Measurements from ENCODE around the gene TPP2.

The TPP2 gene

DNA sequence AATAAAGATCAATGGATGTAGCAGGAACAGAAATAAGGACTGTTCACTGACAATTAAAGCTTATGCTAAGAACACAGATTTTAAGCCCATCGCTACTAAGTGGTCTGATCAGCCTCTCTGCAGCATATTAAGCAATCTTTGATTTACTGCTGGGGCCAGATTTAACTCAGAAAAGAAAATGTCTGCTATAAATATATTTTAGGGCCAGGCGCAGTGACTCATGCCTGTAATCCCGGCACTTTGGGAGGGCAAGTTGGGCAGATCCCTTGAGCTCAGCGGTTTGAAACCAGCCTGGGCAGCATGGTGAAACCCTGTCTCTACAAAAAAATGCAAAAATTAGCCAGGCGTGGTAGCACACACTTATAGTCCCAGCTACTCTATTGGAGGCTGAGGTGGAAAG is 55.1 kb downstream of the TPP2 start:
- no peak for DNase-seq (ENCODE audit: low read depth in 4 of 4, low spot score in 1 of 4)

DNA sequence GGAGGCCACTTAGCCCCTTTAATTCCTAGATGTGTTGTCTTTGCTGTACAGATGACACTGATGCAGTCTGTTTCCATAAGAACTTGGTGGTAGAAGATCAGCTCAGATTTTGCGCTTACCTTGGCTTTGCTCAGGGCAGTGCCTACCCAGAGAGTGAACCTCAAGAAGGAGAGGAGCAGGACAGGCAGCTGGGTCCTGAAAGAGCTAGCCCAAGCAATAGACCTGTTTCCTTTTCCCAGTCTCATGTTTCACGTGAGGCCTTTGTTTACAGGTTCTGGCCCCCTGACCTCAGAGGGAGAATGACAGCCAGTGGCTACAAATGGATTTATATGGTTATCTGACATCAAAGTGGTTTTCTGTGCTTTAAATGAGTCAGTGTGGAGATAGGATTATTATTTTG is 58.0 kb downstream of the TPP2 start:
- DNase-seq (ENCODE audit: low read depth in 4 of 4, low spot score in 1 of 4) = no peak

DNA sequence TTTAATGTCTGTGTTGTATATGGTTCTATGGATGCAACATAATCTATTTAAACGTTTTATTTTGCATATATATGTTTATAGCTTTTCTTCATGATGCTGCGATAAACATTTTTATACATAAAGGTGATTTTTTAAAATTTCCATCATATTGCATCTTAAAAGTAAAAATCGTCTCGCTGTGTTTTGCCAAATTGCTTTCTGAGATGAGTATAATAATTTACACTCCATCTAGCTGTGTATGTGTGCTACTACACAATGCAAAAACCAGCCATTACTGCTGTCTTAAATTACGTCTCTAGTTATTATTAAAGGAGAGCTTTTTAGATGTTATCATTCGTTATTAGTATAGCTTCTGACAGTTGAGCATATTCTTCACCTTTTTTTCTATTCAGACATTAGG is 60.8 kb downstream of the TPP2 start:
- DNase-seq (ENCODE audit: low read depth in 4 of 4, low spot score in 1 of 4) = no peak

DNA sequence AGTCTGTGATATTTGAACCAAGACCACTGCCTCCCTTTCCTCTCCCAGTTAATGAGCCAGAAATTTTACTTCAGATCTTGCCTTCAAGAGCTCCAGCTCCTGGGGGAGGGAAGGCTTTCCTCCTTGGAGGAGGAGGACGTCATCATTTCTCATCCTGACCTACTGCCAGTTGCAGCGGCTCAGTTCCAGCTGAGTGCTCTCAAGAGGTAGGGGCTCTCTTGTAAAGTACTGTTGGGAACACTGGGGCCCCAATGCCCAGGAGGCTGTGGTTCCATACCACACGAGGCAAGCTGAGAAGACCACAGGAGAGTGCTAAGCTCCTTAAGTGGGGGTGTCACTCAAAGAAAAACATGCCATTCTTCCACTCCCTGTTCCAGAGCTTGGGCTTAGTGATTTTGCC is 61.9 kb downstream of the TPP2 start:
- DNase-seq (ENCODE audit: low read depth in 4 of 4, low spot score in 1 of 4) = no peak

DNA sequence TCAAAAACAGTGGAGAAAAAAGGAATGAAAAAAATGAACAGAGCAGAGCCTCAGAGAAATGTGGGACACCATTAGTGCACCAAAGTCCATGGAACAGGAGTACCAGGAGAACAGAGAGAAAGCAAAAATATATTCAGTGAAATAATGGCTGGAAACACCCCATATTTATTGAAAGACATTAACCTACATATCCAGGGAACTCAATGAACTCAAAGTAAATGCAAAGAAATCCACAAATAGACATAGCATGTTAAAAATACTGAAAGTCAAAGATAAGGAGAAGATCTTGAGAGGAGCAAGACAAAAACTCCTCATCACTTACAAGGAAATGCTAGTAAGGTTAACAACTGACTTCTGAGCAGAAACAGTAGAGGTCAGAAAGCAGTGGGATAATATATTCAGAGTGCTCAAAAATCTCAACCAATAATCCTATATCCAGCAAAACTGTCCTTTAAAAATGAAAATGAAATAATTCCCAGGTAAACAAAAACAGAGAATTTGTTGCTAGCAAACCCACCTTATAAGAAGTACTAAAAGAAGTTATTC is 62.5 kb downstream of the TPP2 start:
- no peak for DNase-seq (ENCODE audit: low read depth in 4 of 4, low spot score in 1 of 4)

DNA sequence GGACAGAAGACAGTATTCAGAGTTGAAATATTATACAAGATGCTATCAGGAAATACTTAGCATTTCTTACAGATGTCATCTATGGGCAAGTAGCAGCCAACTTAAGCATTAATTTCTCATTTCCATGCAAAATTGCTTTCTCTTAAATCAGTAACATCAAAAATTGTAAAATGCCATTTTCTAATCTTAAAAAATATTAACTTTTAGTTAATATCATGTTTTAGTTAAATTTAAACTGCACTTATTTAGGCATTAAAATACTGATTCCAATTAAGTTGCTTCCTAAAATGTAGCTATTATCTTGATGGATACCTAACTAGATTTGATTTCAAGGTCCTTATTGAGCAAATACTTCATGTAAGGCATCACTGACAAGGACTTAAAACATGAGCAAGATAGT is 70.2 kb downstream of the TPP2 start:
- DNase-seq (ENCODE audit: low read depth in 4 of 4, low spot score in 1 of 4) = no peak

DNA sequence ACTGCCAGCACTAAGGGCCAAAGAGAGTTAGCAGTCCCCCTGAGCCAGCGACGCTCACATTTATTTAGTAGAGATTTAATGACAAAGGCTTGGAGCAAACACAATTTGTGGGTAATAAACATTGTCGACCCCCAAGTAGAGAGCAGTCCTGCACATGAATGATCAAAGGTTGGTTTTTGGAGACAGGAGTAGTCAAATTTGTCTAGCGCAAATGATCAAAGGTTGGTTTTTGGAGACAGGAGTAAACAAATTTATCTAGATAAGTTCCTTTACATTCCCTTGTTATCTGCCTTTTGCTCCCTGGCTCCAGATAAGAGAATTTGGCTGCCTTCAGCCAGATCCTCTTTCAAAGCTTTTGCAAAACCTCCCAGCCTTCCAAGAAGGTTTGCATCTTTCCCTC is 71.1 kb downstream of the TPP2 start:
- no peak for DNase-seq (ENCODE audit: low read depth in 4 of 4, low spot score in 1 of 4)

DNA sequence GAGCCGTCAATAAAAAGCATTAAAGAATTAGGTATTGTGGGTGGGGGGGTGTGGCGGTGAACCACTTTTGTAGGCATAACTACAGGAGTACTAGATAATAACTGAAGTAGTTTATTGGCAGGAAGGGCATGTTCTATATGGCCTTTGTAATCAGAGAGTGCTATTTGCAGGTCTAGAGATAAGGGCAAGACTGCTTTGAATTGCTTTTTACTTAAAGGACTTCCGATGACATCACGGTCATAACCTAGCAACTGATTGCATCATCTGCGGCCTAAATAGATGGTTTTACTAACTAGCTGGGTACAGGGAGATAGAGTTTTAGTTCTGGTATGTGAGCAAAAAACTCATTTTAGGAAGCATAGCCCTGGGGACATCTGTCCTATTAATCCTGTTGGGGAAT is 73.3 kb downstream of the TPP2 start:
- no peak for DNase-seq (ENCODE audit: low read depth in 4 of 4, low spot score in 1 of 4)

DNA sequence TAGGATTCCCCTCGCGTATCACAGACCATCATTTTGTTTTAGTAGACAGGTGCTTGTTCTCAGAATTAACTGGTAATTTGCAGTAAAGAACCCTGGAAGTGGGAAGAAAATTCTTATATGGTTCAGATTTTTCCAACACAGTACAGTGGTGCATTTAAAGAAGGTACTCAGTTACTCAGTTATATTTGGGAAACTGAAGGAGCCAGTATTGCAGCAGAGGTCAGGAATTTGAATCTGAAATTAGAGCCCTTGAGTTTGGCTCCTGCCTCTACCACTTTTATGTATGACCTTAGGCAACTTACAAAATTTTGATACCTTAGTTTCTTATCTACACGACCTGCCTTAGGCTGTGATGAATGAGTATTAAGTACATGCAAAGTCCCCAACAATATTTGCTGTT is 78.3 kb downstream of the TPP2 start:
- DNase-seq (ENCODE audit: low read depth in 4 of 4, low spot score in 1 of 4) = no peak

DNA sequence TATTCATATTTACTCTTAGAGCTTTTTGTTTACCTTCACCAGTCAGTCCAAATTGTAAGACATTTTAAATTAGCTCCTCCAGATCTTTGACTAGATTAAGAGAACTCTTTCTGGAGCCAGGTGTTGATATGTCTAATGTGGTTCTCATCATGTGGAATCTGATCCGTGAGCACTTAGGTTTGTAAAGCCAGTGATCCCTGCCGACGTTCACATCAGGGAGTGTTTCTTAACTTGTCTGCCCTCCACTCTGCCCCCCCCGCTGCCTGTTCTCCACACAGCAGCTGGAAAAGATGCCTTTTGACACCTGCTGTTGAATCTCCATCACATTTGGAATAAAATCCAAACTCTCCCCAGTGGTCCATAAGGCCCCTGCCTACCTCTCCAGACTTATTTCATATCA is 80.3 kb downstream of the TPP2 start:
- DNase-seq (ENCODE audit: low read depth in 4 of 4, low spot score in 1 of 4) = no peak

DNA sequence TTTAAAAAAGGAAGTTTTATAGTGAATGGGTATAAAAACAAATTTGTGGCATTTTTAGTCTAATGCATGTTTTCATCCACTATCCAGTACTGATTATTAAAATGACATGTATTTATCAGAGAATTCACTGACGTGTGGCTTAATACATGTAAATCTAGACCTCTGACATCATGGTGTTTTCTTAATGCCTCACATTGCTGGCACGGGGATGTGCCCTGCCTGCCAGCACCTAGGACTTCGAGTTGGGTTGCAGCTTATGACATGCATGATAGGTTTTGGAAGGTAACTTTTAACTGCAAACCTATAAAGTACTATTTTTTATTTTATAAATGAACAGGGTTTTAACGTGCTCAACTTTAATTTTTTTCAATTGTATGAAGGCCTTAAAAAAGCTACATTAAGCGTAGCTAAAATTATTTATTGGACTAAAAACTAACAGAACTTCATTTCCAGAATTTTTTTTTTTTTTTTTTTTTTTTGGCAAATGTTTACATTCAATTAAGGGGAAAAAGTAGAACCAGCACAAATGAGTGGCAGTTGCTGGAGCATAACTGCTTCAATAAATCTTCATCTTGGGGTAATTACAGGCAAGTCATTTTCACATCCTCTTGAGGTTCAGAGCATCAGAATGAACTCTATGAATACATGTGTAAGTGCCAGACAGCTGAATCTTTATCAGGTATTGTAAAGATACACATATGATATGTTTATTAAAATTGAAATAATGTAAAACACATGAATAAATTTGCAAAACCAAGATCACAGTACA is 81.7 kb downstream of the TPP2 start:
- DNase-seq (ENCODE audit: low read depth in 4 of 4, low spot score in 1 of 4) = no peak

DNA sequence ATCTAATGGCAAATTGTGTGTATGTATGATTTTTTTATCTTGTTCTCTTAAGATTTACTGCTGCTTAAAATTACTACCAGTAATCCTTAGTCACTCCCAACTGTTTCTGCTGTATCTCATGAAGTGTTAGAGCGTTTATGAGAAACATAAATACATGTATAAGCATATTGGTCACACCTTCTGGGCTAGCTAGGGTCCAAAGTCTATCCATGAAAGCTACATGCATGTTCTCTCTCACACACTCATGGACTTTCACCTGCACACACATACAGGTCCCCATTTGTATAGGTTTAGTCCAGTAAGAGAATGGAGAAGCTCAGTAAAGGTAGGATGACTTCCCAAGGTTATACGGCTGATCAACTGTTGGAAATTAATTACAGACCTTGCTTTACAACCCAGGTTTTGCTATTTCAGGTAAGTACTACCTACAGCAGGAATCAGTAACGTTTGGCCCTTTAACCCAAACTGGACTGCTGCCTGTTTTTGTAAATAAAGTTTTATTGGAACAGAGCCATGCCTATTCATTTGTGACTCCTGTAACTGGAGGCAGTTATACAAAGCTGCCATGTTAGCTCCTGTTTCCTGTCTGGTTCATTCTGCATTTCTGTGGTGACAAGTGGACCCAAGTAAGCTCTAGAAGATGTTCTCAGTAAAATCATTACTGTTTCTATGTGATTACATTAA is 82.8 kb downstream of the TPP2 start:
- DNase-seq (ENCODE audit: low read depth in 4 of 4, low spot score in 1 of 4) = no peak

DNA sequence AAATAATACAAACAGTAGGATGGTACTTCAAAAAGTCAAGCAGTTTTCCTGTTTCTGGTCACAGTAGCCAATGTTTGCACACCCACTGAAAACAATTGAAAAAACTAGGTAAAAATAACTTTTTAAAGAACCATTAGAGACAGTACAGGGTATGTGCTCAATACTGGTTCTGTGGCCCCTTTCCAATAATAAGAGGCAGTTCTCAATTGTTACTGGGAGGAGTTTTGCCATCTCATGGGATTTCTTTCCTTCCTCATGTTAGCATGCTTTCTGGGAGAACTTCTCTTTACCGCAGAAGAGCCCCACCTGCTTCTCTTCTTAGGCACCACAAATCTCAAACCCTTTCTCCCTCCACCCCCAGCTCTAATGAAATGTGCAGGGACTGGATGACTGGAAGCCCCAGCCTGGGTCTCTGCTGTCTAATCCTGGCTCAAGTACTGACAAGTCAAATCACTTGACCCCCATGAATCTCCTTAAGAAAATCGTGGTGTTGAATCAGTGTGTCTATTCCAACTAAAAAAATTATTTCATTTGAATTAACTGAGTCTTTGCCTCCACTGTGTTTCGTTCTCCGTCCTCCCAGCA is 83.4 kb downstream of the TPP2 start:
- DNase-seq (ENCODE audit: low read depth in 4 of 4, low spot score in 1 of 4) = no peak

DNA sequence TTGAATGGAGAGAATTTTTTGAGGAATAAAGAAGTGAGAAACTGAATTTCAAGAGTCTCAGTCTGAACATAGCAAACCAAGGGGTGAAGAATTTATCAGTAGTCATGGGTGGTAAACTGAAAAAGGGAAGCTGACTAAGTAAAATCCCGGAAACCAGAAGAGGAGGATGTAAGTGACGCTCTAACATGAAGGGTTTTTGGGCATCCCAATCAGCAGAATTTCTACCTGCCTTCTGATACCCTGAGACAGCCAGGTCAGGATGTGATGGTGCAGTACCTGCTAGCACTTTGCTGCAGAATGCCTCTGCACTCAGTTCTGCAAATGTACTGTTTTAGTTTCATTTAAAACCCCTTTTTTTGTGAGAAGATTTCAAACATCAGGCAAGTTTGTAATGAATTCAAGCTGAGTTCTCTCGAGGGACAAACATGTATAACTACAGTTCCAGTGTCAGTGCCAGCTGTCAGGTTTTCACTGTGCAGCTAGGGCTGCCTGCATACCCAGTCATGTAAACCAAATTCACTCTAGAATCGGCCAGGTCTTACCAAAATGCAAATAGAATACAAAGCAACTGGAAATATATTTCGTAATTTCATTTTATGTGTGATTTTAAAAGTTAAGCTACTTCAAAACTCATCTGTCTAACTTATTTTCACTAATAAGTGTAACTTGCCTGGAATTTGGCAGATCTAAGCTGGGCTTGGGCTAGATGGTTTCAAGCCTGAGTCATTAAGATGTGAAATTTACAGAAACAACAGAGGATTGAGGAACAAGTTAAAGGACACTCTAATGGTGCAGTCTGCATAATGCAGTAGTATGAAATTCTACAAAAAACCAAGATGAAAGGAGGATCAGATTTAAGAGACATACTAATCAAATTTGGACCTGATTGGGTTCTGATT is 84.3 kb downstream of the TPP2 start:
- no peak for DNase-seq (ENCODE audit: low read depth in 4 of 4, low spot score in 1 of 4)

DNA sequence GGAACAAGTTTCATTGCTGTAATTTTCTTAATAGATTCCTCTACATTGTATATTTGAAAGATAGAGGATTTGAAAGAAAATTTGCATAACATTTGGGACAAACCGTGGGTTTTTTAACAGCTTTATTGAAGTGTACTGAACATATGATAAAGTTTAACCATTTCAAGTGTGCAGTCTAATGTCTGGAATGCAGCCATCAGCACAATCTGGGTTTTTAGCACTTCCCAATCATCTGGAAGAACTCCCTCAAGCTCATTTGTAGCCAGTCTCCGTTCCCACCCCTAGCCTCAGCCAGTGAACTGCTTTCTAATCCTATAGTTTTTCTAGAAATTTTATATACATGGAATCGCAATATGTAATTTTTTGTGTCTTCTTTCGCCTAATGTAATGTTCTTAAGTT is 85.4 kb downstream of the TPP2 start:
- DNase-seq (ENCODE audit: low read depth in 4 of 4, low spot score in 1 of 4) = no peak

DNA sequence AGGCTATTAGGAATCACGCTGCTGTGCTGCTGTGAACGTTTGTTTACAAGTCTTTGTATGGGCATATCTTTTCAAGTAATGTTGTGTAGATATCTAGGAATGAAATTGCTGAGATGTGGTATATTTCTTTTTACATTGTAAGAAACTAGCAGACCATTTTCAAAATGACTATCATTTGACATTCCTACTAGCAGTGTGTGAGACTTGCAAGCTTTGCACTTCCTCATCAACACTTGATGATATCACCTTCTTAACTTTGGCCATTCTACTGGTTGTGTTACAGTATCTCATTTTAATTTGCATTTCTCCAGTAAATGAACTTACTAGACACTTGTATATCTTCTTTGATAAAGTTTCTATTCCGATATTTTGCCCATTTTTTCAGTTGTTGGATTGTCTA is 85.9 kb downstream of the TPP2 start:
- no peak for DNase-seq (ENCODE audit: low read depth in 4 of 4, low spot score in 1 of 4)

DNA sequence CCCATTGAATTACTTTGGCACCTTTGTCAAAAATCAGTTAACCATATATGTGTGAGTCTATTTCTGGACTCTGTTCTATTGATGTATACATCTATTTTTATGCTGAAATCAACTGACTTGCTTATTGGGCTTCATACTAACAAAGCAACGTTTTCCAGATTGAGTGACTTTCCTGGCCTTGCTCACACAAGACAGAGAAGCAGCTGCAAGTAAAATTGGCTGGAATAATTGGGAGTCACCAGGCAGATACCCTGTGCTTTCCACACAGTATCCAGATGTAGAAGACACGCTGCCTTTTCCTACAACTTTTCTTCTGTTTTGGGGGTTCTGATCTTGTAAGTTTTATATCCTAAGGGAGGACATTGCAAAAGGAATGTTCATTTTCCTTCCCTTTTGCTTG is 86.9 kb downstream of the TPP2 start:
- DNase-seq (ENCODE audit: low read depth in 4 of 4, low spot score in 1 of 4) = no peak

DNA sequence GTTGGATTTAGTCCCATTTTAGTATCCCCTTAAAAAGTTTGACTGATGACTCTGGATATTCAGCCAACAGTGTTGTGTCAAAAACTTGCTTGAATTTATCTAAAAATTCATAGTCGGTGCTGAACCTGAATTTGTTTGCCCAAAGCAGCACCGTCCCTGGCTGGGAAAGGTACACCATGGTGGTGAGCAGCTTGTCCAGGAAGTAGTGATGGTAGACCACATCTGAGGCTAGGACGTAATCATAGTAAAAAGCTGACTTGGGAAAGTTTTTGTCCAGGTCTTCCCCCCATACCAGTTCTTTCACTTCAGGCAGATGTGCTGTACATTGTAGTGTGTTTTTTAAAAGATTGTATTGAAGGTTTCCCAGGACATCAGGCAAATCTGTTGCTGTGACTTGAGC is 89.2 kb downstream of the TPP2 start:
- no peak for DNase-seq (ENCODE audit: low read depth in 4 of 4, low spot score in 1 of 4)

DNA sequence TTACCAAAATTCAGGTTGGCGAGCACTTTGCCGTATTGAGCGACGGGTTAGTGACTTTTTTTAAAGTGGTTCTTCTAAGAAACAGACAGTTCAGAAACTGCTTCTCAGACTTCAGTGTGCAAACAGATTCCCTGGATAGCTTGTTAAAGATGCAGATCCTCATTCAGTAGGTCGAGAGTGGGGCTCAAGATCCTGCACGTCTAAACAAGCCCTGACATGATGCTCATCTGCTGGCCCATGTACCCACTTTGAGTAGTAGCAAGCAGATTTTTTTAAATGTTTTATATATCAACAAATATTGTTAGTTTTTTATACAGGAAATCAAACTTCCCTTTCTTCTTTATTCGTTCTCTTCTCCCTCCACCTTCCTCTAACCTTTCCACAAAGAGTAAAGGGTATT is 90.7 kb downstream of the TPP2 start:
- DNase-seq (ENCODE audit: low read depth in 4 of 4, low spot score in 1 of 4) = no peak

DNA sequence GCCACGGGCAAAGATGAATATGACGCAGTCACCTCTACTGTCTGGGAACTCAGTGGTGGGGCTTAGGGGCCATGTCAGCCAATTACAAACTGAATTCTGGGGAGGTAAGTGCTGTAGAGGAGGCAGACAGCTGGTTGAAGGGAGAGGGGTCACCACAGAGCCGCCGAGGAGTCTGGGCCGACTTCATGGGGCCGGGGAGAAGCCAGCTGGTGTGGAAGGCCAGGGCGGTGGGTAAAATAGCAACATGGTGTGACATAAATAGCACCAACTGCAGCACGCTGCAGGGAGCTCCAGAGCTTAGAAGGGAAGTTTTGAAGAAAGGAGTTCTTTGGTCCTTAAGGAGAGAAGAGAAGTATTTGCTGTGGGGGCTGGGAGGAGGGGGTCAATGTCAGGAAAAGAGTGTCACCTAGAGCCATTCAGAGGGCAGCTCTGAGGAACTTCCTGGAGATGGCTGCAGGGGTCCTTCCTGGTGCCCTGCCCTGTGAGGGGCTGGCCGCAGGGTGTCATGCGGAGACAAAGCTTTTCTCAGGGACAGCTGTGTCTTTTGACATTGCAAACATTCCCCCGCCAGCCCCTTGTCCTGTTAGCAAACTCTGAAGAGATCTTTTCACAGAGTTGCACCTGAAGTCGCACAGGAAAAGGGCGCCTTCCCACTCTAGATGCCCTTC is 91.7 kb downstream of the TPP2 start:
- no peak for DNase-seq (ENCODE audit: low read depth in 4 of 4, low spot score in 1 of 4)

DNA sequence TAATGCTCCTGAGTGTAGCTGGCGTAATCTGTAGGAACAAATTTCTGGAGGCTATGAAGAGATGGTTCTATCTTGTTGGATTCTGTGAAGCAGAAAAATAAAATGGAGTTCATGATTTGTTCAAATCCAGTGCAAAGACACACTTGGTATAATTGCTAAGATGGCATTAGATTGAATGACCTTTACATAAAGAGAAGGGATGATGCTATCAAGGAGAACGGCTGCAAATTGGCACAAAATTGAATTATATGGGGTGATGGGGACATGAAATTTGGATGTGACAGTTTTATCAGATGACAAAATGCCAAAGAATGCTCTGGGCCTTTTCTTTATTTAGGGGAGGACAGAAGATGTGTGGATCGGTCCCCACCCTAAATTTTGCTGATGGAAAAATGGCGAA is 94.1 kb downstream of the TPP2 start:
- DNase-seq (ENCODE audit: low read depth in 4 of 4, low spot score in 1 of 4) = no peak

Data from stimulated activated CD4-positive, alpha-beta T cell treated with anti-CD3 and anti-CD28 coated beads, Interleukin-1b, Interleukin-23, amount 100 ng/mL, for 24 hours (primary cell).